GM12878 (cell line): ENCODE data around the gene MRPL21. TPM values are rescaled to one million over a fixed set of nuclear protein-coding genes. Genes with fewer than 3 reads are reported as not detected.

ENCODE experiments used
- ATAC-seq: fragments of 200-7000 bp; cut with Tn5 transposase; 3 replicates; pipeline ENCODE4 v1.9.1; 2020; ENCODE audit warnings: mild to moderate bottlenecking, moderate library complexity
- BruUV-seq: library from RNA; stranded (reverse); fragments of 400-500 nt; replicated peaks from 2 replicates; lab custom pipeline; 2021; lab: Mats Ljungman, UMichigan
- CTCF ChIA-PET: fragments of 300-600 bp; sonication (Branson Sonifier 250); formaldehyde crosslinking; extraction: SDS; loops from one replicate; lab custom pipeline; 2021; ENCODE audit warnings: inconsistent platforms; lab: Yijun Ruan, JAX
- POLR2A ChIA-PET: fragments of 350-600 bp; formaldehyde crosslinking; extraction: SDS; loops from one replicate; lab custom pipeline; 2021; ENCODE audit warnings: inconsistent platforms; lab: Charles Lee
- RAD21 ChIA-PET: fragments of 300-600 bp; sonication (Branson Sonifier 250); formaldehyde crosslinking; loops from one replicate; lab custom pipeline; 2023; ENCODE audit warnings: antibody characterized with exemption; ENCODE audit not compliant: unreplicated experiment; lab: Charles Lee
- SMC1A ChIA-PET: fragments of 300-600 bp; sonication (Branson Sonifier 250); formaldehyde crosslinking; loops from one replicate; lab custom pipeline; 2023; ENCODE audit not compliant: unreplicated experiment, uncharacterized antibody; lab: Charles Lee
- DNase-seq: peaks from one replicate; pipeline ENCODE4 v3.0.0-alpha.2; 2011; ENCODE audit warnings: low read depth, low spot score
- FAIRE-seq: peaks from 3 replicates; lab custom pipeline; 2011; peaks lifted over from hg19 to GRCh38; lab: Jason Lieb, UNC
- H2AFZ ChIP-seq: 2 replicates; pipeline ENCODE4 v1.6.0; 2011; ENCODE audit warnings: low read depth, low read length, control low read depth; ENCODE audit not compliant: control insufficient read depth
- H3K27ac ChIP-seq: 2 replicates; pipeline ENCODE4 v1.5.1; 2011; ENCODE audit warnings: control low read depth; ENCODE audit not compliant: control insufficient read depth, insufficient read depth
- H3K27me3 ChIP-seq, 2 experiments: replicated peaks in 1 of 2; 2 replicates each; pipeline versions ENCODE4 v1.6.0 to v1.6.1; 2011; ENCODE audit warnings: low read length in 1 of 2; ENCODE audit not compliant: control insufficient read depth in 2 of 2, insufficient read depth in 2 of 2
- H3K36me3 ChIP-seq, 2 experiments: 2 replicates each; pipeline ENCODE4 v1.5.1; 2011; ENCODE audit warnings: low read length in 1 of 2; ENCODE audit not compliant: control insufficient read depth in 2 of 2, insufficient read depth in 2 of 2
- H3K4me1 ChIP-seq: 2 replicates; pipeline ENCODE4 v1.6.1; 2011; ENCODE audit warnings: mild to moderate bottlenecking, low read length, moderate library complexity, mixed read lengths; ENCODE audit not compliant: control insufficient read depth, insufficient read depth
- H3K4me2 ChIP-seq: 2 replicates; pipeline ENCODE4 v1.6.0; 2011; ENCODE audit warnings: control low read depth; ENCODE audit not compliant: control insufficient read depth, insufficient read depth
- H3K4me3 ChIP-seq: fragments of 200-600 bp; sonication (generic); 2 replicates; pipeline ENCODE4 v1.5.1; 2016
- H3K79me2 ChIP-seq: 2 replicates; pipeline ENCODE4 v1.6.0; 2011; ENCODE audit warnings: low read length; ENCODE audit not compliant: control insufficient read depth, insufficient read depth
- H3K9ac ChIP-seq: 2 replicates; pipeline ENCODE4 v1.8.0; 2011; ENCODE audit warnings: low read length, control low read depth, mixed read lengths; ENCODE audit not compliant: control insufficient read depth, insufficient read depth
- H3K9me3 ChIP-seq: replicated peaks from 3 replicates; pipeline ENCODE4 v1.5.1; 2011; ENCODE audit warnings: mild to moderate bottlenecking, low read length; ENCODE audit not compliant: control insufficient read depth, insufficient read depth
- H4K20me1 ChIP-seq: 2 replicates; pipeline ENCODE4 v1.6.0; 2011; ENCODE audit not compliant: control insufficient read depth, insufficient read depth
- CBX3 ChIP-seq: fragments of 200-600 bp; sonication (generic); IDR thresholded peaks from 2 replicates; pipeline ENCODE4 v1.6.1; 2016; ENCODE audit warnings: low read depth, borderline replicate concordance
- CBX5 ChIP-seq: sonication (generic); IDR thresholded peaks from 2 replicates; pipeline ENCODE4 v1.6.1; 2016; ENCODE audit warnings: low read depth, moderate library complexity, mild to moderate bottlenecking, inconsistent platforms
- CEBPB ChIP-seq, 2 experiments: fragments of 150-350 bp in 1 of 2; IDR thresholded peaks; 2 replicates each; pipeline ENCODE4 v1.6.1; 2012 to 2014; ENCODE audit warnings: low read depth in 2 of 2, low read length in 2 of 2, borderline replicate concordance in 1 of 2, inconsistent platforms in 1 of 2
- CHD4 ChIP-seq: fragments of 200-600 bp; sonication (generic); IDR thresholded peaks from 2 replicates; pipeline ENCODE4 v1.6.1; 2016; ENCODE audit warnings: mild to moderate bottlenecking
- DPF2 ChIP-seq: fragments of 450-650 bp; IDR thresholded peaks from 2 replicates; pipeline ENCODE4 v1.6.1; 2017; ENCODE audit warnings: mild to moderate bottlenecking
- KDM1A ChIP-seq: fragments of 200-600 bp; sonication (generic); IDR thresholded peaks from 2 replicates; pipeline ENCODE4 v1.6.1; 2016; ENCODE audit warnings: borderline replicate concordance
- MEF2B ChIP-seq: fragments of 450-650 bp; IDR thresholded peaks from 2 replicates; pipeline ENCODE4 v1.6.1; 2018; ENCODE audit warnings: mild to moderate bottlenecking, moderate library complexity; ENCODE audit not compliant: partially characterized antibody, poor library complexity, severe bottlenecking
- NRF1 ChIP-seq: conservative IDR thresholded peaks from 2 replicates; pipeline ENCODE4 v1.6.1; 2011; ENCODE audit warnings: mild to moderate bottlenecking, low read depth, low read length, improper control_type of control experiment
- YY1 ChIP-seq: IDR thresholded peaks from 2 replicates; pipeline ENCODE4 v1.6.1; 2011; ENCODE audit warnings: low read depth, mild to moderate bottlenecking, low read length
- ZNF217 ChIP-seq: fragments of 450-650 bp; IDR thresholded peaks from 2 replicates; pipeline ENCODE4 v1.6.1; 2017; ENCODE audit warnings: antibody characterized with exemption, mild to moderate bottlenecking
- WGBS: methylation state at CpG from one replicate; pipeline ENCODE4 v1.1.6; 2016; ENCODE audit warnings: low lambda C conversion rate; ENCODE audit not compliant: insufficient replicate concordance, insufficient coverage; ENCODE audit errors: missing lambda C conversion rate; 5-methylcytosine and 5-hydroxymethylcytosine counted together
- in situ Hi-C: fragments of 300-500 bp; cut with MboI; formaldehyde crosslinking; loops from 9 replicates; pipeline ENCODE4 v1.14.3; 2018; ENCODE audit warnings: mixed read lengths
- intact Hi-C: fragments of 100-400 bp; cut with micrococcal nuclease; formaldehyde crosslinking; loops from one replicate; pipeline ENCODE4 v1.14.2; 2022; ENCODE audit not compliant: unreplicated experiment
- polyA plus RNA-seq, 11 experiments: library from polyadenylated mRNA; depleted of rRNA in 4 of 11; unstranded in 6 of 11; stranded (reverse) in 5 of 11; fragments of >200 nt; fragmentation: Nextera tagmentation in 4 of 11; fragmentation: Illumina TruSeq in 1 of 11; extraction: Ambion mirVana in 4 of 11; extraction: Trizol in 1 of 11; gene quantifications; 1 replicate in 1 of 11; 2 replicates in 10 of 11; pipeline versions ENCODE4 v1.2.1 to v1.2.3, GENCODE V29; 2011 to 2016; ENCODE audit warnings: inconsistent platforms in 2 of 11, missing spikeins in 2 of 11, low read depth in 1 of 11
- total RNA-seq, 4 experiments: library from RNA; depleted of rRNA in 3 of 4; stranded (reverse); fragments of >200 nt in 3 of 4; fragmentation: Illumina TruSeq in 1 of 4; extraction: Trizol in 1 of 4; gene quantifications; 2 replicates each; pipeline versions ENCODE4 v1.2.1 to v1.2.3, GENCODE V29; 2013 to 2021
- TF ChIP-seq, protein P1 (sequence below): IDR thresholded peaks from 2 replicates; pipeline ENCODE4 v1.6.1; 2012; ENCODE audit warnings: low read length, inconsistent platforms
- TF ChIP-seq, protein P2 (sequence below): fragments of 150-350 bp; IDR thresholded peaks from 2 replicates; pipeline ENCODE4 v1.6.1; 2016; ENCODE audit warnings: low read depth, low read length
- TF ChIP-seq, protein P3 (sequence below): IDR thresholded peaks from 2 replicates; pipeline ENCODE4 v1.6.1; 2012; ENCODE audit warnings: mild to moderate bottlenecking, low read depth, low read length

Gene MRPL21
- total and polyA plus RNA-seq, 10 of the 15 experiments (the other 5 are each of a cell fraction or from before 2014, with no cell fraction given), result 86.6 to 283 (median 130) TPM

DNA sequence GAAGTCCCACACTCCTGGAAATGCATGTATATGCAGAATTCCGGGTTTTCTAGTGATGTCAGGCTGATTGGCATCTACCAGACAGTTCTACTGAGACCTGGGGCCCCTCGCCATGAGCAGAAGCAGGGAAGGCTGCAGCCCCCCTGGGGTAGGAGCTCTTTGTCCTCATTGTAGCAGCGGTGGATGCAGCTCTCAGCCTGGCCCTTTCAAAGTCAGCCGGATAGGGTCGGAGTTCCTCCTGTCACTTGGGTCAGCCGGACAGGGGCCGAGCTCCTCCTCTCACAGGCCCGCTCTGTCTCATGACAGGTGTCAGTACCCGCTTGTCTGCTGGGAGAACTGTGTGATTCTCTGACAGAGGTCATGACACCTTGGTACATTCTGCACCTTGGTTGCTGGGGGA is 47.1 kb upstream of the MRPL21 start:
- ATAC-seq, result no peak
- no peaks in the 10 kb centered on the region for H3K27me3 ChIP-seq
- TF ChIP-seq YY1 (no peak), ZNF217 (no peak), CBX5 (no peak), KDM1A (no peak), DPF2 (no peak), NRF1 (no peak), CBX3 (no peak), CHD4 (no peak), CEBPB (IDR thresholded peaks at IDR 0.05; ENCODE audit: borderline replicate concordance in 1 of 2, low read depth in 2 of 2, low read length in 2 of 2) (no peak), MEF2B (no peak)
- TF ChIP-seq, protein P1, sequence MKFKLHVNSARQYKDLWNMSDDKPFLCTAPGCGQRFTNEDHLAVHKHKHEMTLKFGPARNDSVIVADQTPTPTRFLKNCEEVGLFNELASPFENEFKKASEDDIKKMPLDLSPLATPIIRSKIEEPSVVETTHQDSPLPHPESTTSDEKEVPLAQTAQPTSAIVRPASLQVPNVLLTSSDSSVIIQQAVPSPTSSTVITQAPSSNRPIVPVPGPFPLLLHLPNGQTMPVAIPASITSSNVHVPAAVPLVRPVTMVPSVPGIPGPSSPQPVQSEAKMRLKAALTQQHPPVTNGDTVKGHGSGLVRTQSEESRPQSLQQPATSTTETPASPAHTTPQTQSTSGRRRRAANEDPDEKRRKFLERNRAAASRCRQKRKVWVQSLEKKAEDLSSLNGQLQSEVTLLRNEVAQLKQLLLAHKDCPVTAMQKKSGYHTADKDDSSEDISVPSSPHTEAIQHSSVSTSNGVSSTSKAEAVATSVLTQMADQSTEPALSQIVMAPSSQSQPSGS, result no peak
- TF ChIP-seq, protein P2, sequence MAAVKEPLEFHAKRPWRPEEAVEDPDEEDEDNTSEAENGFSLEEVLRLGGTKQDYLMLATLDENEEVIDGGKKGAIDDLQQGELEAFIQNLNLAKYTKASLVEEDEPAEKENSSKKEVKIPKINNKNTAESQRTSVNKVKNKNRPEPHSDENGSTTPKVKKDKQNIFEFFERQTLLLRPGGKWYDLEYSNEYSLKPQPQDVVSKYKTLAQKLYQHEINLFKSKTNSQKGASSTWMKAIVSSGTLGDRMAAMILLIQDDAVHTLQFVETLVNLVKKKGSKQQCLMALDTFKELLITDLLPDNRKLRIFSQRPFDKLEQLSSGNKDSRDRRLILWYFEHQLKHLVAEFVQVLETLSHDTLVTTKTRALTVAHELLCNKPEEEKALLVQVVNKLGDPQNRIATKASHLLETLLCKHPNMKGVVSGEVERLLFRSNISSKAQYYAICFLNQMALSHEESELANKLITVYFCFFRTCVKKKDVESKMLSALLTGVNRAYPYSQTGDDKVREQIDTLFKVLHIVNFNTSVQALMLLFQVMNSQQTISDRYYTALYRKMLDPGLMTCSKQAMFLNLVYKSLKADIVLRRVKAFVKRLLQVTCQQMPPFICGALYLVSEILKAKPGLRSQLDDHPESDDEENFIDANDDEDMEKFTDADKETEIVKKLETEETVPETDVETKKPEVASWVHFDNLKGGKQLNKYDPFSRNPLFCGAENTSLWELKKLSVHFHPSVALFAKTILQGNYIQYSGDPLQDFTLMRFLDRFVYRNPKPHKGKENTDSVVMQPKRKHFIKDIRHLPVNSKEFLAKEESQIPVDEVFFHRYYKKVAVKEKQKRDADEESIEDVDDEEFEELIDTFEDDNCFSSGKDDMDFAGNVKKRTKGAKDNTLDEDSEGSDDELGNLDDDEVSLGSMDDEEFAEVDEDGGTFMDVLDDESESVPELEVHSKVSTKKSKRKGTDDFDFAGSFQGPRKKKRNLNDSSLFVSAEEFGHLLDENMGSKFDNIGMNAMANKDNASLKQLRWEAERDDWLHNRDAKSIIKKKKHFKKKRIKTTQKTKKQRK, result no peak
- TF ChIP-seq, protein P3, sequence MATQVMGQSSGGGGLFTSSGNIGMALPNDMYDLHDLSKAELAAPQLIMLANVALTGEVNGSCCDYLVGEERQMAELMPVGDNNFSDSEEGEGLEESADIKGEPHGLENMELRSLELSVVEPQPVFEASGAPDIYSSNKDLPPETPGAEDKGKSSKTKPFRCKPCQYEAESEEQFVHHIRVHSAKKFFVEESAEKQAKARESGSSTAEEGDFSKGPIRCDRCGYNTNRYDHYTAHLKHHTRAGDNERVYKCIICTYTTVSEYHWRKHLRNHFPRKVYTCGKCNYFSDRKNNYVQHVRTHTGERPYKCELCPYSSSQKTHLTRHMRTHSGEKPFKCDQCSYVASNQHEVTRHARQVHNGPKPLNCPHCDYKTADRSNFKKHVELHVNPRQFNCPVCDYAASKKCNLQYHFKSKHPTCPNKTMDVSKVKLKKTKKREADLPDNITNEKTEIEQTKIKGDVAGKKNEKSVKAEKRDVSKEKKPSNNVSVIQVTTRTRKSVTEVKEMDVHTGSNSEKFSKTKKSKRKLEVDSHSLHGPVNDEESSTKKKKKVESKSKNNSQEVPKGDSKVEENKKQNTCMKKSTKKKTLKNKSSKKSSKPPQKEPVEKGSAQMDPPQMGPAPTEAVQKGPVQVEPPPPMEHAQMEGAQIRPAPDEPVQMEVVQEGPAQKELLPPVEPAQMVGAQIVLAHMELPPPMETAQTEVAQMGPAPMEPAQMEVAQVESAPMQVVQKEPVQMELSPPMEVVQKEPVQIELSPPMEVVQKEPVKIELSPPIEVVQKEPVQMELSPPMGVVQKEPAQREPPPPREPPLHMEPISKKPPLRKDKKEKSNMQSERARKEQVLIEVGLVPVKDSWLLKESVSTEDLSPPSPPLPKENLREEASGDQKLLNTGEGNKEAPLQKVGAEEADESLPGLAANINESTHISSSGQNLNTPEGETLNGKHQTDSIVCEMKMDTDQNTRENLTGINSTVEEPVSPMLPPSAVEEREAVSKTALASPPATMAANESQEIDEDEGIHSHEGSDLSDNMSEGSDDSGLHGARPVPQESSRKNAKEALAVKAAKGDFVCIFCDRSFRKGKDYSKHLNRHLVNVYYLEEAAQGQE, result no peak
- SMC1A ChIA-PET, result no interaction called here
- no peaks in the 10 kb centered on the region for H3K9me3 ChIP-seq
- RAD21 ChIA-PET, result no interaction called here
- H3K9ac ChIP-seq, result no peak overlapping the region
- no peaks in the 10 kb centered on the region for H4K20me1 ChIP-seq
- CTCF ChIA-PET, result no interaction called here
- POLR2A ChIA-PET, result no interaction called here
- BruUV-seq, result no TSS peak
- FAIRE-seq, result no peak
- H3K4me2 ChIP-seq, result no peak overlapping the region
- WGBS, result 29% methylated on average over 9 of the region's 9 CpGs
- no peak overlapping the region for H3K27ac ChIP-seq
- in situ Hi-C loops, result no loop called here
- H3K36me3 ChIP-seq, result no peaks in the 10 kb centered on the region
- no peaks in the 10 kb centered on the region for H3K79me2 ChIP-seq
- DNase-seq, result no peak
- no peak overlapping the region for H2AFZ ChIP-seq
- no peak overlapping the region for H3K4me3 ChIP-seq
- intact Hi-C loops, result no loop called here
- no peaks in the 10 kb centered on the region for H3K4me1 ChIP-seq
